Measurements from ENCODE around the gene CCP110. TPM values are rescaled to one million over a fixed set of nuclear protein-coding genes. Genes with fewer than 3 reads are reported as not detected.

The CCP110 gene
- total RNA-seq, 1 experiment from 2014 or later = 42.1 TPM

DNA sequence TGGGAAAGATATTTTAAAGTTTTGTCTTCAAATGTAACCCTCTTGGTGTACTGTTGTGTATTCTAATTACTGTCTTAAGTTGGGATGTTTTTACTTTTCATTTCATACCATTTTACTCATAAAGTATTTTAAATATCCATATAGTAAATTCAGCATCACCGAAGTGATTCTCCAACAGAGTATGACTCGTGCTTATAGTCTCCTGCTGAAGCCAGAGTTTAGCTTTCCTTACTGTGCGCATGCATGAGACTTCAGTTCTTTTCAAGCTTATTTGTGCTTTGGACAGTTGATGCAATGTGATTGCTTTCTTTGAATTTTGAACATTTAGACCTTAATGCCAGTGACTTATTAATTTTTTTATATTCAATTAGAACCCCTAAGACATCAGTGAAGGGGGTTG is 24.4 kb downstream of the CCP110 start:
- Histone ChIP-seq H3K27ac (ENCODE audit: low read depth, low read length, poor library complexity, severe bottlenecking) (no peak overlapping the region), H3K4me1 (ENCODE audit: insufficient read depth, low read length, poor library complexity, severe bottlenecking) (no peaks in the 10 kb centered on the region), H3K27me3 (replicated peaks; ENCODE audit: insufficient read depth, low read depth, low read length, poor library complexity) (no peaks in the 10 kb centered on the region), H3K4me3 (ENCODE audit: low read depth, low read length, poor library complexity, severe bottlenecking) (no peak overlapping the region), H3K36me3 (ENCODE audit: insufficient read depth, low read length, poor library complexity, severe bottlenecking) (peaks cover 48% of the 10 kb centered on the region), H3K9me3 (ENCODE audit: low read depth, low read length, poor library complexity, severe bottlenecking) (no peaks in the 10 kb centered on the region)
- no peak for TF ChIP-seq EZH2 (IDR thresholded peaks at IDR 0.05; ENCODE audit: borderline replicate concordance, low read depth, low read length, poor library complexity, severe bottlenecking)
- TF ChIP-seq, protein P1, sequence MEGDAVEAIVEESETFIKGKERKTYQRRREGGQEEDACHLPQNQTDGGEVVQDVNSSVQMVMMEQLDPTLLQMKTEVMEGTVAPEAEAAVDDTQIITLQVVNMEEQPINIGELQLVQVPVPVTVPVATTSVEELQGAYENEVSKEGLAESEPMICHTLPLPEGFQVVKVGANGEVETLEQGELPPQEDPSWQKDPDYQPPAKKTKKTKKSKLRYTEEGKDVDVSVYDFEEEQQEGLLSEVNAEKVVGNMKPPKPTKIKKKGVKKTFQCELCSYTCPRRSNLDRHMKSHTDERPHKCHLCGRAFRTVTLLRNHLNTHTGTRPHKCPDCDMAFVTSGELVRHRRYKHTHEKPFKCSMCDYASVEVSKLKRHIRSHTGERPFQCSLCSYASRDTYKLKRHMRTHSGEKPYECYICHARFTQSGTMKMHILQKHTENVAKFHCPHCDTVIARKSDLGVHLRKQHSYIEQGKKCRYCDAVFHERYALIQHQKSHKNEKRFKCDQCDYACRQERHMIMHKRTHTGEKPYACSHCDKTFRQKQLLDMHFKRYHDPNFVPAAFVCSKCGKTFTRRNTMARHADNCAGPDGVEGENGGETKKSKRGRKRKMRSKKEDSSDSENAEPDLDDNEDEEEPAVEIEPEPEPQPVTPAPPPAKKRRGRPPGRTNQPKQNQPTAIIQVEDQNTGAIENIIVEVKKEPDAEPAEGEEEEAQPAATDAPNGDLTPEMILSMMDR (conservative IDR thresholded peaks at IDR 0.05; ENCODE audit: low read depth, low read length) = no peak
- no TSS peak for BruUV-seq (replicated peaks)
- CTCF ChIA-PET = no interaction called here
- POLR2A ChIA-PET (ENCODE audit: low non-redundant PET) = no interaction called here
- intact Hi-C loops (cut with micrococcal nuclease; ENCODE audit: unreplicated experiment) = no loop called here
- no peak for DNase-seq (ENCODE audit: low spot score)

DNA sequence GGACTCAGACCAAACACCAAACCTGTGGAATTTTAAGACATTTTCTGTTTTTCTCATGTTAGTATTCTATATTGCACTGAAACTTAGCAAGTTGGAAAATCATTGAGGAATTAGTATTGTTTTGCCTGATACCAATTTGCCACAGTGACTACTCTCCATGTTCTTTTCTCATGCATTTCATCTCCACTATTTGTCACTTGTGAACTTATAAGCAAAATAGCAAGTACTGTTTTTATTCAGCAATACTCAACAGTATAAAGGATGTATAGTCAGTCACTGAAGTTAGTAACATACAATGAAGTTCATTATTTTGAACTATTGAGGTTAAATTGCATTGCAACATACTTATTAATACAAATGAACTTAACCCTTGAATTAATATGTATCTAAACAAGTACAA is 25.9 kb downstream of the CCP110 start:
- H3K27me3 ChIP-seq (replicated peaks; ENCODE audit: insufficient read depth, low read depth, low read length, poor library complexity) = no peaks in the 10 kb centered on the region
- ChIA-PET CTCF (no interaction called here), POLR2A (ENCODE audit: low non-redundant PET) (no interaction called here)
- no peak for DNase-seq (ENCODE audit: low spot score)
- H3K36me3 ChIP-seq (ENCODE audit: insufficient read depth, low read length, poor library complexity, severe bottlenecking) = peaks cover 38% of the 10 kb centered on the region
- TF ChIP-seq, protein P1 (conservative IDR thresholded peaks at IDR 0.05; ENCODE audit: low read depth, low read length) = no peak
- no peak for TF ChIP-seq EZH2 (IDR thresholded peaks at IDR 0.05; ENCODE audit: borderline replicate concordance, low read depth, low read length, poor library complexity, severe bottlenecking)
- intact Hi-C loops (cut with micrococcal nuclease; ENCODE audit: unreplicated experiment) = no loop called here
- no peaks in the 10 kb centered on the region for H3K4me1 ChIP-seq (ENCODE audit: insufficient read depth, low read length, poor library complexity, severe bottlenecking)
- H3K4me3 ChIP-seq (ENCODE audit: low read depth, low read length, poor library complexity, severe bottlenecking) = no peak overlapping the region
- no TSS peak for BruUV-seq (replicated peaks)
- no peaks in the 10 kb centered on the region for H3K9me3 ChIP-seq (ENCODE audit: low read depth, low read length, poor library complexity, severe bottlenecking)
- H3K27ac ChIP-seq (ENCODE audit: low read depth, low read length, poor library complexity, severe bottlenecking) = no peak overlapping the region

DNA sequence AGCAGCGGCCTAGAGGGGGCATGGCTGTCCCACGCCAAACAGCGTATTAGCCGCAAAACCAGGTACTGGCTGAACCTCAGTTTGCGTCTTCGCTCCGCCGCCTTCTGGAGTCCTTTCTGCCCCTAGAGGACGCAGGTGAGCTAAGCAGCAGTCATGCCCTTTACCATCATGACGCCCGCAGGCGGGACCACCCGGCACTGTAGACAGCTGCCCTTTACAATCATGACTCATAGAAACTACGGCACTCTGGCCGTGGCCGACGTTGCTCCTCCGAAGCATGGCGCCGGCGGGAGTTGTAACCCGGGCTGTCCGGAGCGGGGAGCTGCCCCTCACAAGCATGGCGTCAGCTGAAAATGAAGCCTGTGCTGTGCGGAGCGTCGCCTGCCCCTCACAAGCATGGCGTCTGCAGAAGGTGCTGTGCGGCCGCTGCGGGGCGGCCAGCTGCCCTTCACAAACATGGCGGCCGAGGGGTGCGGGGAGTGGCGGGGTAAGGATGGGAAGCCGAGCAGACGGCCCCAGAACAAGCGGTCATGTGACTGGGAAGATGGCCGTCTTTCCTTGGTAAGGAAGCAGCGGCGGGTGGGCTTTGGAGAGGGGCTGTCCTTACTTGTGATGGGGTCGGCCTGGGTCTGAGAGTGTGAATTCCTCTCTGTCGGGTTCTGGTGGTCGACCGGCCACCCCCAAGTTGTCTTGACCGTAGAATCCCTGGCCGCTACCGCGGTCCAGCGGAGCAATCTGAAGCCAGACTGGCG is 31.6 kb downstream of the CCP110 start, which contains the start of gene VPS35L:
TSS of gene VPS35L (plus strand) at position 518 of the 752 bp plus-strand sequence. CDS start at position 545, 27 bp downstream.
- H3K4me1 ChIP-seq (ENCODE audit: insufficient read depth, low read length, poor library complexity, severe bottlenecking) = no peaks in the 10 kb centered on the region
- intact Hi-C loops (cut with micrococcal nuclease; ENCODE audit: unreplicated experiment) = no loop called here
- BruUV-seq (replicated peaks) = no TSS peak
- peaks cover 15% of the 10 kb centered on the region for H3K36me3 ChIP-seq (ENCODE audit: insufficient read depth, low read length, poor library complexity, severe bottlenecking)
- peak within 1 kb of the TSS; percentile 83 for H3K27ac ChIP-seq (ENCODE audit: low read depth, low read length, poor library complexity, severe bottlenecking)
- no peaks in the 10 kb centered on the region for H3K9me3 ChIP-seq (ENCODE audit: low read depth, low read length, poor library complexity, severe bottlenecking)
- ChIA-PET POLR2A (ENCODE audit: low non-redundant PET) (interaction anchor here (0.6 to 0.7 kb wide), 2 partner anchors 18 to 1166 kb away, joined by 3 to 4 read pairs; no protein-coding TSS in a partner anchor), CTCF (interaction anchor here (1.1 to 1.2 kb wide), 3 partner anchors 28 to 745 kb away, joined by 3 to 7 read pairs (median 4); no protein-coding TSS in a partner anchor)
- H3K4me3 ChIP-seq (ENCODE audit: low read depth, low read length, poor library complexity, severe bottlenecking) = peak within 1 kb of the TSS; percentile 73
- peak; percentile 97 for DNase-seq (ENCODE audit: low spot score)
- TF ChIP-seq EZH2 (IDR thresholded peaks at IDR 0.05; ENCODE audit: borderline replicate concordance, low read depth, low read length, poor library complexity, severe bottlenecking) = no peak
- TF ChIP-seq, protein P1 (conservative IDR thresholded peaks at IDR 0.05; ENCODE audit: low read depth, low read length) = peak; percentile 69
- no peaks in the 10 kb centered on the region for H3K27me3 ChIP-seq (replicated peaks; ENCODE audit: insufficient read depth, low read depth, low read length, poor library complexity)
